Trophoblast cell (in vitro differentiated cells and primary cell): Measurements from ENCODE around the gene TBX6.

Experiments used
- DNase-seq, 2 donors: peaks; one replicate each; pipeline ENCODE4 v3.0.0-alpha.2; 2016
- H2AFZ ChIP-seq: 2 replicates; pipeline ENCODE4 v1.6.1; 2013; ENCODE audit warnings: low read length, moderate library complexity, mild to moderate bottlenecking; ENCODE audit not compliant: insufficient read depth, poor library complexity
- H2AK5ac ChIP-seq: 2 replicates; pipeline ENCODE4 v1.6.1; 2013; ENCODE audit warnings: mild to moderate bottlenecking, low read length
- H2BK120ac ChIP-seq: 2 replicates; pipeline ENCODE4 v1.6.1; 2013; ENCODE audit warnings: low read length, mild to moderate bottlenecking, moderate library complexity; ENCODE audit not compliant: insufficient read depth, poor library complexity
- H2BK12ac ChIP-seq: 2 replicates; pipeline ENCODE4 v1.6.1; 2013; ENCODE audit warnings: mild to moderate bottlenecking, low read length, moderate library complexity
- H2BK5ac ChIP-seq: 2 replicates; pipeline ENCODE4 v1.6.1; 2013; ENCODE audit warnings: low read length, low read depth, moderate library complexity, mild to moderate bottlenecking; ENCODE audit not compliant: poor library complexity
- H3K14ac ChIP-seq: 2 replicates; pipeline ENCODE4 v1.6.1; 2013; ENCODE audit warnings: mild to moderate bottlenecking, low read length
- H3K18ac ChIP-seq: 2 replicates; pipeline ENCODE4 v1.6.1; 2013; ENCODE audit warnings: mild to moderate bottlenecking, low read length
- H3K23ac ChIP-seq: 2 replicates; pipeline ENCODE4 v1.6.1; 2013; ENCODE audit warnings: low read length
- H3K27ac ChIP-seq: 2 replicates; pipeline ENCODE4 v1.5.1; 2013; ENCODE audit warnings: low read depth, mild to moderate bottlenecking, inconsistent platforms, low read length, moderate library complexity
- H3K27me3 ChIP-seq: 2 replicates; pipeline ENCODE4 v1.6.1; 2013; ENCODE audit warnings: inconsistent platforms, mild to moderate bottlenecking, low read length, moderate library complexity; ENCODE audit not compliant: insufficient read depth
- H3K36me3 ChIP-seq, 2 experiments: 1 replicate in 1 of 2; 2 replicates in 1 of 2; pipeline ENCODE4 v1.6.1; 2013; ENCODE audit warnings: low read length in 2 of 2, mild to moderate bottlenecking in 2 of 2, moderate library complexity in 1 of 2; ENCODE audit not compliant: insufficient read depth in 2 of 2, control insufficient read depth in 1 of 2
- H3K4ac ChIP-seq: 2 replicates; pipeline ENCODE4 v1.6.1; 2013; ENCODE audit warnings: low read depth, mild to moderate bottlenecking, low read length, moderate library complexity
- H3K4me1 ChIP-seq, 2 experiments: 1 replicate in 1 of 2; 2 replicates in 1 of 2; pipeline ENCODE4 v1.6.1; 2013; ENCODE audit warnings: low read length in 2 of 2, mild to moderate bottlenecking in 2 of 2, moderate library complexity in 1 of 2; ENCODE audit not compliant: insufficient read depth in 2 of 2, control insufficient read depth in 1 of 2
- H3K4me2 ChIP-seq: 2 replicates; pipeline ENCODE4 v1.6.1; 2013; ENCODE audit warnings: inconsistent platforms, mild to moderate bottlenecking, low read length, moderate library complexity
- H3K4me3 ChIP-seq: 2 replicates; pipeline ENCODE4 v1.5.1; 2013; ENCODE audit warnings: mild to moderate bottlenecking, low read depth, low read length, inconsistent platforms
- H3K79me1 ChIP-seq: one replicate; pipeline ENCODE4 v1.6.1; 2013; ENCODE audit warnings: low read length
- H3K79me2 ChIP-seq: 2 replicates; pipeline ENCODE4 v1.6.1; 2013; ENCODE audit warnings: low read length, mild to moderate bottlenecking; ENCODE audit not compliant: control insufficient read depth, insufficient read depth, poor library complexity
- H3K9ac ChIP-seq: 2 replicates; pipeline ENCODE4 v1.6.1; 2013; ENCODE audit warnings: mild to moderate bottlenecking, low read length
- H3K9me3 ChIP-seq: 2 replicates; pipeline ENCODE4 v1.6.1; 2013; ENCODE audit warnings: low read depth, mild to moderate bottlenecking, control low read depth, inconsistent platforms, low read length; ENCODE audit not compliant: insufficient read depth
- H4K12ac ChIP-seq: 2 replicates; pipeline ENCODE4 v1.6.1; 2013; ENCODE audit warnings: low read depth, mild to moderate bottlenecking, low read length, moderate library complexity
- H4K8ac ChIP-seq: 2 replicates; pipeline ENCODE4 v1.6.1; 2013; ENCODE audit warnings: low read depth, mild to moderate bottlenecking, low read length, moderate library complexity
- H4K91ac ChIP-seq: one replicate; pipeline ENCODE4 v1.6.1; 2013; ENCODE audit warnings: low read depth, mild to moderate bottlenecking, low read length, moderate library complexity
- WGBS: extraction: QIAGEN DNeasy Blood & Tissue Kit; methylation state at CpG from one replicate; pipeline ENCODE4 v1.1.7; 2013; ENCODE audit warnings: missing lambda C conversion rate; ENCODE audit not compliant: insufficient read length, insufficient coverage; ENCODE audit errors: extremely low coverage; 5-methylcytosine and 5-hydroxymethylcytosine counted together

The TBX6 gene

GRCh38 chr16:30084096-30084815 is 7.5 kb downstream of the TBX6 start:
- H3K4me2 ChIP-seq: no peak overlapping the region
- H4K8ac ChIP-seq: no peak overlapping the region
- H2BK5ac ChIP-seq: no peak overlapping the region
- no peak overlapping the region for H4K91ac ChIP-seq
- H2AFZ ChIP-seq: no peak overlapping the region
- H2BK12ac ChIP-seq: no peak overlapping the region
- H3K23ac ChIP-seq: no peak overlapping the region
- no peak overlapping the region for H3K4me3 ChIP-seq
- no peaks in the 10 kb centered on the region for H3K27me3 ChIP-seq
- DNase-seq: no peak
- no peak overlapping the region for H3K4ac ChIP-seq
- H3K27ac ChIP-seq: no peak overlapping the region
- H3K79me1 ChIP-seq: no peaks in the 10 kb centered on the region
- H3K36me3 ChIP-seq: peaks cover 59 to 60% of the 10 kb centered on the region in 2 experiments
- no peak overlapping the region for H3K9ac ChIP-seq
- no peak overlapping the region for H3K14ac ChIP-seq
- no CpG with 5 or more reads among the region's 18 CpGs for WGBS
- H2AK5ac ChIP-seq: no peak overlapping the region
- H4K12ac ChIP-seq: no peak overlapping the region
- H3K9me3 ChIP-seq: peaks cover 9% of the 10 kb centered on the region
- no peaks in the 10 kb centered on the region for H3K79me2 ChIP-seq
- no peak overlapping the region for H3K18ac ChIP-seq
- H2BK120ac ChIP-seq: no peak overlapping the region
- peaks cover 0 to under 1% of the 10 kb centered on the region in 2 experiments for H3K4me1 ChIP-seq

GRCh38 chr16:30083216-30084055 is 8.3 kb downstream of the TBX6 start:
- Histone ChIP-seq H3K18ac (no peak overlapping the region), H3K23ac (no peak overlapping the region), H3K4me2 (no peak overlapping the region), H3K4me3 (no peak overlapping the region), H3K4me1 (no peaks in the 10 kb centered on the region), H3K27me3 (no peaks in the 10 kb centered on the region), H3K14ac (no peak overlapping the region), H3K27ac (no peak overlapping the region), H3K36me3 (peaks cover 66% of the 10 kb centered on the region in 2 experiments), H2AFZ (no peak overlapping the region), H3K4ac (no peak overlapping the region), H3K79me2 (no peaks in the 10 kb centered on the region), H2AK5ac (no peak overlapping the region), H2BK12ac (no peak overlapping the region), H4K12ac (no peak overlapping the region), H3K9me3 (peaks cover 9% of the 10 kb centered on the region), H4K91ac (no peak overlapping the region), H2BK5ac (no peak overlapping the region), H2BK120ac (no peak overlapping the region), H3K79me1 (no peaks in the 10 kb centered on the region), H4K8ac (no peak overlapping the region), H3K9ac (no peak overlapping the region)
- no CpG with 5 or more reads among the region's 24 CpGs for WGBS
- DNase-seq: no peak

DNA sequence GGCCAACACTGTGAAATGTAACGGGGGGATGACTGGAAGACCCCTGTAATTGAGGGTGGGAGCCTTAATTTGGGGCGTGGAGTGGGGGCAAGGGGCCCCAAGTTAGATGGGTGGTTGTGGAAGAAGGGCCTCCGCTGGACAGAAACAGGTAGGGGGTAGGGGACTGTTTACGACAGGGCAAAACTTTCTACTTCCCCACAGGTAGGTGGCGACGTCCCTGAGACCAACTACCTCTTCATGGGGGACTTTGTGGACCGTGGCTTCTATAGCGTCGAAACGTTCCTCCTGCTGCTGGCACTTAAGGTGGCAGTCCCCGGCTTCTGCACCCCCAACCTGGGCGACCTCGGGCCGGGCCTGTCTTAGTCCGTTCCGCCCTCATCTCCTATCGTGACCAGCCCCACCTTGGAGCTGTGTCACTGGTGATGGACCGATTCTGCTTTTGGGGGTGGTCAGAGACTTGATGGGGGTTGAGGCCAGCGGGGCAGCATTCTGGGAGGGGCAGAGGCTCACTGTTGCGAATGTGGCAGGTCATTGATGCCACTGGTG is 9.1 kb downstream of the TBX6 start:
- H2BK5ac ChIP-seq: no peak overlapping the region
- H3K4me1 ChIP-seq: no peaks in the 10 kb centered on the region
- no peak for DNase-seq
- no peak overlapping the region for H3K27ac ChIP-seq
- no peaks in the 10 kb centered on the region for H3K79me2 ChIP-seq
- H4K12ac ChIP-seq: no peak overlapping the region
- H3K9me3 ChIP-seq: peaks cover 9% of the 10 kb centered on the region
- no peaks in the 10 kb centered on the region for H3K79me1 ChIP-seq
- H3K18ac ChIP-seq: no peak overlapping the region
- H3K9ac ChIP-seq: no peak overlapping the region
- H3K27me3 ChIP-seq: no peaks in the 10 kb centered on the region
- no peak overlapping the region for H2AFZ ChIP-seq
- no peak overlapping the region for H3K23ac ChIP-seq
- peaks cover 74% of the 10 kb centered on the region in 2 experiments for H3K36me3 ChIP-seq
- no peak overlapping the region for H3K4me3 ChIP-seq
- no peak overlapping the region for H3K14ac ChIP-seq
- no CpG with 5 or more reads among the region's 20 CpGs for WGBS
- no peak overlapping the region for H4K91ac ChIP-seq
- H3K4ac ChIP-seq: no peak overlapping the region
- no peak overlapping the region for H2BK120ac ChIP-seq
- no peak overlapping the region for H2AK5ac ChIP-seq
- no peak overlapping the region for H2BK12ac ChIP-seq
- H4K8ac ChIP-seq: no peak overlapping the region
- no peak overlapping the region for H3K4me2 ChIP-seq

DNA sequence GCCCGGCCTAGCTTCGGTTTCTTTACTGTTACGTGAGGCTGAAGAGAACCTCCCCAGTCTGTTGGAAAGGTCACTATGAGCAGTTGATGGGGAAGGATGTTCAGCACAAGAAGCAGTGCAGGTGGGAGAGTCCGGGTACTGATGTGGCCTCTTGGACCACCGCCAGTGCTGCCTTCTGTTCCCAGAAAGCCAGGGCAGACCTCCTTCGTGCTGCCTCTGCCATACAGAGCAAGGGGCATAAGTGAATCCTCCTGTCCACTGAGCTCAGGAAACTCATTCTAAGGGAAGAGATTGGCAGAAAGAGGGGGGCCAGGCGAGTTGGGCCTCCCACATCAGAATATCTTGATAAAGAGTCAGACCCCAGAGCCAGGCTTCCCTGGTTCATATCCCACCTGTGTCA is 12.2 kb downstream of the TBX6 start:
- peaks cover 4 to 10% of the 10 kb centered on the region in 2 experiments for H3K4me1 ChIP-seq
- H3K9ac ChIP-seq: no peak overlapping the region
- no peak overlapping the region for H3K23ac ChIP-seq
- H2AK5ac ChIP-seq: no peak overlapping the region
- H4K91ac ChIP-seq: no peak overlapping the region
- no peak overlapping the region for H2AFZ ChIP-seq
- peaks cover 57 to 60% of the 10 kb centered on the region in 2 experiments for H3K36me3 ChIP-seq
- H3K9me3 ChIP-seq: peaks cover 4% of the 10 kb centered on the region
- H3K4me3 ChIP-seq: no peak overlapping the region
- H3K4ac ChIP-seq: no peak overlapping the region
- no peak overlapping the region for H3K14ac ChIP-seq
- WGBS: no CpG with 5 or more reads among the region's 7 CpGs
- H4K12ac ChIP-seq: no peak overlapping the region
- no peak overlapping the region for H3K4me2 ChIP-seq
- H3K27me3 ChIP-seq: no peaks in the 10 kb centered on the region
- H3K79me2 ChIP-seq: peaks cover 12% of the 10 kb centered on the region
- H3K79me1 ChIP-seq: peaks cover 5% of the 10 kb centered on the region
- H4K8ac ChIP-seq: no peak overlapping the region
- no peak for DNase-seq
- H2BK5ac ChIP-seq: no peak overlapping the region
- H2BK120ac ChIP-seq: no peak overlapping the region
- H2BK12ac ChIP-seq: no peak overlapping the region
- H3K18ac ChIP-seq: no peak overlapping the region
- H3K27ac ChIP-seq: no peak overlapping the region
